Measurements from ENCODE around the gene PPFIBP1.

Gene PPFIBP1

DNA sequence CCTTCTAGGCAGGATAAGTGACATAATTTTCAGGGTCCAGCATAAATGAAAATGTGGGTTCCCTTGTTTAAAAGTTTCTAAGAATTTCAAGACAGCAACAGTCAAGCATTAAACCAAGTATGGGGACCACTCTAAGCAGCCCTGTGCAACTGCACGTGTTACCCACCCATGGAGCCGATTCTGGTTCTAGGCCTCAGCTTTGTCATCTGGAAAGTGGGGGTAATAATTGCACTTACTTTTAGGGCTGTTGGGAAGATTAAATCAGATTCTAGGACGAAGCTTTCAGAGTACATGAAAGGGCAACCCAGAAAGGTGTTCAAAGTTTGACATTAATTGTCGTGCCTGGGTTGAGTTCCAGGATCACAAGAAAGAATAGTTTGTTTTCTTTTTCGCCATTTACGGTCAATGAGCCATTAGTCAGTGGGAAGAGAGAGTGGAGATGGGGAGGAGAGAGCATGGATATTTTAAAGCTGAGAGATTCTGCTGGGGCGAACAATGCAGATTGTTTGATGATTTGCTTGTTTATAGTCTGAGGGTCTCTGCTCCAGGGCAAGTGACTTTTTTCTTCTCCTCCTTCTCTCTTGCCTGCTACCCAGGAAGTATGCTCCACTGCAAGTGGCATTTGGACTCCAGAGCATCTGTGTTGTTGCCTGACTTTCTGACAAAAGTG, 10.7 kb upstream of the PPFIBP1 start:
- DNase-seq: no peak

- no peak for DNase-seq
These were observed 8.3 kb upstream of the PPFIBP1 start for GRCh38 chr12:27515671-27516070.

DNA sequence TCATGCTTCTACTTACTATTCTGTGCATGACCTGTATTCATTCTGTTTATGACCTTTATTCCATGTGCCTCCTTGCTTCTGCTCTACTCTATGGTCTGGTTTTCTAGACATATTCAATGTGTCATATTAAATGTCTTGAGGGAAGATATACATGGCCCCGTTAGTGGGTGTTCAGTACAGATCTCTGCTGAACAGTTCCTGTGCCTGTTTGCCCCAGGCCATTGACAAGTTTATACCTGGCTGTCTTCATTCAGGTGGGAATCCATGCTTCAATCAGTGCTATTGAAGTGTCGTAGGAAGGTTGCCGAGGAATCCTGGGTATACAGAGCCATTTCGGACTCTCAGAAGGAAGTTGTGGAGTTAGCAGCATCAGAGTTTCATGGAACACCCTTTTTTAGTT, 7.4 kb upstream of the PPFIBP1 start:
- DNase-seq: no peak

GRCh38 chr12:27517546-27517945, 6.5 kb upstream of the PPFIBP1 start:
- no peak for DNase-seq

GRCh38 chr12:27517961-27518665, 5.9 kb upstream of the PPFIBP1 start:
- no peak for DNase-seq

- no peak for DNase-seq
These were observed 2.9 kb upstream of the PPFIBP1 start for GRCh38 chr12:27521066-27521465.

DNA sequence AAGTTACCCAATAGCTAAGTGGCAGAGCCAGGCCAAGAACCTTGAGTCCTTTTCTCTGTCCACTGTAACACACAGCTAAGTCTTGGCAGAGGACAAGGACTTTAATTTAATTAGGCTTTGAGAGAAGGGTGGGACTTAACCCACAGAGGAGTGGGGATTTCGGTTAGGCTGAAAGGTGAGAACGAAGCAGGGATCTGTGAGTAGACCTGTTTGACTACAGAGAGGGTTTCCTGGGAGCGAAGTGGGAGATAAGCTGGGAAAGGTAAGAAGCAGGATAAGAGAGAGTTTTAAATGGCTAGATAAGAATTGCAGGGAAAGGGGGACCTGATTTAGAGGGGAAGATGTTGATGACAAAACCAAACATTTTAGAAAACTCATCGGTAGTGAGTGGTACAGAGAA, 2.0 kb upstream of the PPFIBP1 start:
- no peak for DNase-seq

DNA sequence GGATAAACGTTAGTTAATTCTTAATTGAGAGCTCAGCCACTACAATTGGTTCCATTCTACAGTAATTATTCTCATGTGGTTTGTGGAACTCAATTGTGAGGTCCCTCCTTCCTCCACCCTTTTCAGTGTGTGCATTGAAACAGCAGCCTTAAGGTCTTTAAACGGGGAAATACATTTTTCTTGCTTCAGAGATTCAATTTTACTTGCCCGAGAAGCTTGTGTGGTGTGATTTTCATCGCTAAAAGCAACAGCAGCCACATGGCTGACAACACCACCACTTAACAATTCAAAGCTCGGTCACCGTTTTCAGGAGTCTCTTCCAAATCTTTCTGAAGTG, 733 bp upstream of the PPFIBP1 start:
- DNase-seq: peak; percentile 39 to 58

GRCh38 chr12:27524494-27524835, 459 bp downstream of the PPFIBP1 start:
- DNase-seq: no peak

GRCh38 chr12:27524839-27525753, 1.1 kb downstream of the PPFIBP1 start:
- peak in 1 of 2 experiments; percentile 23 for DNase-seq

GRCh38 chr12:27527512-27527911, 3.5 kb downstream of the PPFIBP1 start:
- DNase-seq: no peak

- DNase-seq: no peak
These were observed 4.8 kb downstream of the PPFIBP1 start for GRCh38 chr12:27528788-27529187.

- no peak for DNase-seq
These were observed 6.3 kb downstream of the PPFIBP1 start for GRCh38 chr12:27530157-27530922.

DNA sequence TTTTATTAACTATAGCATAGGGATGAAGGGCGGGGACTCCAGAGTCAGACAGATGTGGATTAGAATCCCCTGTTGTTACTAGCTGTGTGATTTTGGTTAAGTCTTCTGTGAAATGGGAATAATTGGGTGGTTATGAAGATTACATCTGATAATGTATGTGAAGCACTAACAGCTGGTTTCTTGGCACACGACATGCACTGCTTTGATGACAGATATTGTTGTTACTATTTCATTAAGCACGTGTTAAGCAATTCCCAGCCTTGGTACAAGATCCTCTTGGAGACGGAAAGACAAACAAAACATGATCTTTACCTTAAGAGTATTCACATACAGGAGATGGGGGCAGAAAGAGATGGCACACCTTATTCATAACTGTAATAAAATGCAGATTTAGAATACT, 7.9 kb downstream of the PPFIBP1 start:
- DNase-seq: no peak

DNA sequence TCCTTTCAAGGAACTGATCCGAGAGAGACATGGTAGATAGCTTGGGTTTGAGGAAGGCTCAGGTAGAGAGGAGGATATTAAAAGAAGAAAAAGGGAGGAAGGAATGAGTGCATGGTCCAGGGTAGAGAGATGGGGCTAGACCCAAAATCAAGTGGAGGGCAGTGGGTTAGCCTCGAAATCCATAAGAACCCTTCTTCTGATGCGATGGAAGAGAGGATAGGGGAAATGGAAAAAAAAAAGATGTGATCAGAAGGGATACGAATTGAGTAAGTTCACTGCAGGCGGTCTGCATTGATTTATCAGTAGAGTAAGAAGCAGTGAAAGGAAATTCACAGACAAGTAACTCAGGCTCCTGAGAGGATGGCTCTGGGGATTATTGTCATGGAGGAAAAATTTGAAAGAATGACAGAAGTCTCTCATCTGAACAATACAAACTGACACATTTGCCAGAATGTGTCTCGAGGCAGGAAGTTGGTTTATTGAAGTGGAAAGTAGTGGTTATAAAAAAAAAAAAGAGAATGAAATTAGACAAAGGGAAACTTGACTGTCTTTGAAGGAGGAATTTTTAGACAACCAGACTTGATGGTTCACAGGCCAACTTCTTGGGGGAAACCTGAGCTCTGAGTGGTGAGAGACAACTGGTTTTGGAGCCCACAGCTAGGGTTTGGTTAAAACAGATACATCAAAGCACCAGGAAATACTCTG, 10.2 kb downstream of the PPFIBP1 start:
- DNase-seq: no peak

- DNase-seq: no peak
These were observed 10.8 kb downstream of the PPFIBP1 start for GRCh38 chr12:27534765-27535161.

DNA sequence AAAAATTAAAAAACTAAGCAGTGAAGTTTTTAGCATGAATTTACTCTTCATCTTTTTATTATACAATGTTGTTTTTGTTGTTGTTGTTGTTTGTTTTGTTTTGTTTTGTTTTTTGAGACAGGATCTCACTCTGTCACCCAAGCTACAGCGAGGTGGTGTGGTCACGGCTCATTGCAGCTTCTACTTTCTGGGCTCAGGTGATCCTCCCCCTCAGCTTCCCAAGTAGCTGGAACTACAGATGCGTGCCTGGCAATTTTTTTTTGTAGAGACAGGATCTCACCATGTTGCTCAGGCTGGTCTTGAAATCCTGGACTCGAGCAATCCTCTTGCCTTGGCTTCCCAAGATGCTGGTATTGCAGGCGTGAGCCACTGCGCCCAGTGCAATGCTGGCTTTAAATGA, 11.3 kb downstream of the PPFIBP1 start:
- DNase-seq: no peak

- DNase-seq: no peak
These were observed 14.1 kb downstream of the PPFIBP1 start for GRCh38 chr12:27537855-27538675.

GRCh38 chr12:27539191-27539631, 15.2 kb downstream of the PPFIBP1 start:
- no peak for DNase-seq

DNA sequence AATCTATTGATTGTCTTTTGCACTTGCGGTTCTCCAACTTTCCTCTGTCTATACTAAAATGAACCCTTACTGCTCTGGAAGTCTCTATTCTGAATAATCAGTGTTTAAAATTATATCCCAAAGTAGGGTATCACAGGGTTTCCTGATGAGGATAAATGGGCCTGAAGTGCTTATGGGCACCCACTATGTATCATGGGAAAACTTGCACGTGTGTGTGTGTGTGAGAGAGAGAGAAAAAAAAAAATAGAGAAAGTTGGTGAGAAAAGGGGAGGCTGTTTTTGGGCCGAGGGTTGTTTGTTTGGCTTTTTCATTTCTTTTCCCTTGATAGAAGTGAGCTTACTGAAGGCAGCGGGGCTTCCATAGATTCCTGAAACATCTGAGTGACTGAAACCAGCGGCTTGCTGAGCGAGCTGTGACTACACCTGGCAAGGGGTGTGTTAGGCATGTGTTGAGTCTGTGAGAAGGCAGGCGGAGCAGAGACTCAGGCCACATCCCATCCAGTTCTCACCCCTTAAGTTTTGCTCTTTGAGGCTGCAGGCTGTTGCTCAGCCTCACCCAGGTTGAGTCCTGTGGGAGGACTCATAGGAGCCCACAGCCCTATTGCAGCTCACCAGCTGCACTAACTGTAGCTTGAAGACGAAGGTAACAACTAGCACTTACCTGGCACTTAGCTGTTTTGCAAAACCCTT, 17.2 kb downstream of the PPFIBP1 start:
- no peak for DNase-seq

- no peak for DNase-seq
These were observed 18.6 kb downstream of the PPFIBP1 start for GRCh38 chr12:27542628-27543027.
